Endothelial cell (in vitro differentiated cells): ENCODE measurements around the gene TTLL7. TPM values are rescaled to one million over a fixed set of nuclear protein-coding genes. Genes with fewer than 3 reads are reported as not detected.

Experiments used
- DNase-seq: peaks from one replicate; pipeline ENCODE4 v3.0.0; 2021; ENCODE audit warnings: low spot score
- H3K27ac Mint-ChIP-seq: one replicate; pipeline ENCODE4 v1.8.0; 2021; ENCODE audit warnings: mixed read lengths, inconsistent platforms; ENCODE audit not compliant: unreplicated experiment
- H3K27me3 Mint-ChIP-seq: one replicate; pipeline ENCODE4 v1.8.0; 2021; ENCODE audit warnings: mild to moderate bottlenecking, moderate library complexity, mixed read lengths, inconsistent platforms; ENCODE audit not compliant: unreplicated experiment
- H3K36me3 Mint-ChIP-seq: one replicate; pipeline ENCODE4 v1.8.0; 2021; ENCODE audit warnings: mild to moderate bottlenecking, low read depth, mixed read lengths, inconsistent platforms; ENCODE audit not compliant: unreplicated experiment
- H3K4me1 Mint-ChIP-seq: one replicate; pipeline ENCODE4 v1.8.0; 2021; ENCODE audit warnings: mild to moderate bottlenecking, mixed read lengths, inconsistent platforms; ENCODE audit not compliant: unreplicated experiment
- H3K4me3 Mint-ChIP-seq: one replicate; pipeline ENCODE4 v1.8.0; 2021; ENCODE audit warnings: mild to moderate bottlenecking, mixed read lengths, inconsistent platforms; ENCODE audit not compliant: unreplicated experiment
- H3K9me3 Mint-ChIP-seq: one replicate; pipeline ENCODE4 v1.8.0; 2021; ENCODE audit warnings: mixed read lengths, inconsistent platforms; ENCODE audit not compliant: unreplicated experiment
- CTCF ChIP-seq: fragments of 200-600 bp; sonication (generic); IDR thresholded peaks from one replicate; pipeline ENCODE4 v1.5.0; 2021; ENCODE audit warnings: antibody characterized with exemption; ENCODE audit not compliant: unreplicated experiment
- total RNA-seq: library from RNA; stranded (reverse); fragmentation: NEBNext Ultra II Directional; extraction: Animal tissue kit (Norgen Biotek cat#: 25700); gene quantifications from one replicate; pipeline ENCODE4 v1.2.1, GENCODE V29; 2021; ENCODE audit not compliant: unreplicated experiment

TTLL7 gene
- total RNA-seq, 1 donor from 2014 or later = 2.7 TPM

GRCh38 chr1:83959824-83960498 lies 39.0 kb downstream of the TTLL7 start:
- Mint-ChIP-seq H3K27me3 (no peaks in the 10 kb centered on the region), H3K9me3 (no peaks in the 10 kb centered on the region), H3K4me1 (no peaks in the 10 kb centered on the region), H3K27ac (no peak overlapping the region), H3K36me3 (no peaks in the 10 kb centered on the region), H3K4me3 (no peak overlapping the region)
- no peak for DNase-seq
- no peak for TF ChIP-seq CTCF

GRCh38 chr1:83958704-83959103 lies 40.2 kb downstream of the TTLL7 start:
- no peak for TF ChIP-seq CTCF
- Mint-ChIP-seq H3K36me3 (no peaks in the 10 kb centered on the region), H3K9me3 (no peaks in the 10 kb centered on the region), H3K27me3 (no peaks in the 10 kb centered on the region), H3K27ac (no peak overlapping the region), H3K4me1 (no peaks in the 10 kb centered on the region), H3K4me3 (no peak overlapping the region)
- DNase-seq = no peak

- Mint-ChIP-seq H3K4me1 (no peaks in the 10 kb centered on the region), H3K27ac (no peak overlapping the region), H3K4me3 (no peak overlapping the region), H3K36me3 (no peaks in the 10 kb centered on the region), H3K27me3 (no peaks in the 10 kb centered on the region), H3K9me3 (no peaks in the 10 kb centered on the region)
- no peak for TF ChIP-seq CTCF
- no peak for DNase-seq
Observed at GRCh38 chr1:83954166-83954823, 44.6 kb downstream of the TTLL7 start.

GRCh38 chr1:83950106-83950661 lies 48.7 kb downstream of the TTLL7 start:
- H3K4me1 Mint-ChIP-seq = no peaks in the 10 kb centered on the region
- no peak overlapping the region for H3K27ac Mint-ChIP-seq
- TF ChIP-seq CTCF = no peak
- H3K27me3 Mint-ChIP-seq = no peaks in the 10 kb centered on the region
- no peak overlapping the region for H3K4me3 Mint-ChIP-seq
- DNase-seq = no peak
- H3K9me3 Mint-ChIP-seq = no peaks in the 10 kb centered on the region
- H3K36me3 Mint-ChIP-seq = no peaks in the 10 kb centered on the region

- no peak for TF ChIP-seq CTCF
Observed at GRCh38 chr1:83942914-83943313, 56.0 kb downstream of the TTLL7 start.

More at GRCh38 chr1:83942914-83943313, 56.0 kb downstream of the TTLL7 start:
- no peaks in the 10 kb centered on the region for H3K4me1 Mint-ChIP-seq
- H3K36me3 Mint-ChIP-seq = no peaks in the 10 kb centered on the region
- no peak overlapping the region for H3K27ac Mint-ChIP-seq
- DNase-seq = no peak
- no peak overlapping the region for H3K4me3 Mint-ChIP-seq
- no peaks in the 10 kb centered on the region for H3K9me3 Mint-ChIP-seq
- H3K27me3 Mint-ChIP-seq = no peaks in the 10 kb centered on the region
